Measurements from ENCODE around the gene C1orf53.
"Not testable (repeated sequence)": the region's sequence is repeated elsewhere in the genome, so short reads cannot be mapped to it uniquely, and the experiment has no call there.

The C1orf53 gene

DNA sequence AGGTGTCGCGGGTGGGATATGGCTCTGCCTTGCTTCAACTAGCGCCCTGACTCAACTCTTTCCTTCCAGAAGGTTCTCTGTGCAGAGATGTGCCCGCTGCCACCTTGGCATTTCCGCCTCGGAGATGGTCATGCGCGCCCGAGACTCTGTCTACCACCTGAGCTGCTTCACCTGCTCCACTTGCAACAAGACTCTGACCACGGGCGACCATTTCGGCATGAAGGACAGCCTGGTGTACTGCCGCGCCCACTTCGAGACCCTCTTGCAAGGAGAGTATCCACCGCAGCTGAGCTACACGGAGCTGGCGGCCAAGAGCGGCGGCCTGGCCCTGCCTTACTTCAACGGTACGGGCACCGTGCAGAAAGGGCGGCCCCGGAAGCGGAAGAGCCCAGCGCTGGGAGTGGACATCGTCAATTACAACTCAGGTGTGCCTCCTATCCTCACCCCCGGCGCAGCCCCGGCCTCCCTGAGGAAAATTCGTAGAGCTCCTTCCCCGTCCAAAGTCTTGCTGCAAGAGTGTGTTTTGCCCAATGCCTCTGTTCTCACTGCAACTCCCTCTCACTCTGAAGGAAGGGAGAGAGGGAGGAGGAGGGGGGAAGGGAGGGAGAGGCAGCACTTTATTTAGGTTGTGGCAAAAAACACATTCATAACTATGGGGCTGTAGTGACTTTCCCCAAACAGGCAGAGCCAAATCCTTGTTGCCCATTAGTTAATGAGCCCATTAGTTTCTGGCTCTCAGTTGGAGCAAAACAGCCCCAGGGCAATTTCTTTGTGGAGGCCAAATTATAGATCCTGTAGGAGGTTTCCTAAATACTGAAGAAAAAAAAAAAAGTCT is 19.0 kb downstream of the C1orf53 start:
- DNase-seq (ENCODE audit: low spot score): no peak

DNA sequence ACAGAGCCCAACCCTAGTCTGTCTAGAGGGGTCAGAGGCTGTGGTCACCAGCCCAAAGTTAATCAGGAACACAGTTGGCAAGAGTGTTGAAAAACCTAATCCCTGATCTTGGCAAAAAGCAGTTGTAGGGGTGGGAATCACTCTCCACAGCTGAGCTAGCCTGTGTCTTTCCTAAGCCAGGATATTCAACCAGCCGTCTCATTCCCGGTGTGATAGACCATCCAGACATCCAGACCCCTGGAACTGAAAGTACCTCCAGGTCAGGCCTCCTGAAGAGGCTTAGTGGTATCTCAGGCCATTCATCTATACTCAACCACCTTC is 19.6 kb downstream of the C1orf53 start:
- no peak for DNase-seq (ENCODE audit: low spot score)

DNA sequence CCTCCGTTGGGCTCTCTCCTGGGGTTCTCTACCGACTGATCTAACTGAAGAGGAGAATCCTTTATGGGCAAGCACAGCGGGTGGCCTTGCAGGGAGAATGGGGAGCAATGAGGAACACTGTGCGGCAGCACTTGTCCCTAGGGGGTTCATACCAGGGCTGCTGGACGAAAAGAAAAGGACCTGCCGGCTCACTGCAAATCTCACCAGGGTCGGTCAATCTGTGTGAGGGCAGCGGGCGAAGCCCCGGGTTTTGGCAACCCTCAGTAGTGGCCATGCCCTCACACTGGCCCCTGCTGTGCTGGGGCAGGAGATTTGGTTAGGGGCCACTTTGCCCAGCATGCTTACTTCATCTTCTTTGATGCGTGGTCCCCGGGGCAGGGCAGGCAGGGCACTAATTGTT is 20.6 kb downstream of the C1orf53 start:
- DNase-seq (ENCODE audit: low spot score): no peak

DNA sequence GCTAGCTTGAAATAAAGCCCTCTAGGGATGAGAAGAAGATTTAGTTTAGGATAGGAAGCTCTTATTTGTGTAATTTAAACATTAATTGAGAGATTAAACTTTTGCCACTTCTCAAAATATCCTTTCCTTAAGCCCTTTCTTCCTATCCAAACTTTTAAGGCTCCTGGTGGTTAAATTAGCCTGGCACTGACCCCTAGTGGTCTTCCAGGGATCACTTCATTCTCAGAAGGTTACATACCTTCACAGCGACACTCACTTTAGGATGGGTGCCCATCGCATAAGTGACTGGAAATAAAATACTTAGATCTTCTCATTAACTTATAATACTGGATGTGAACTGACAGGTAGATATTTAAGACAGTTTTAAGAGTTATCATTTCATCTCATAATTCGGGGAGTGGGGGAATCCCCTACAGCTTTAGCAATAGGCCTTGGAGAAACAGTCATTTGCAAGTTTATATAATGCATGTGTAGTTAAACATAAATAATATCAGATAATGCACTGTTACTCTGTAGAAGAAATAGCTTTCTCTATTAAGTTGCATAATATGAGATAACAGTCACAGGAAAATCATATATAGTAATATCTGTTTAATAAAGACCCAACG is 22.2 kb downstream of the C1orf53 start:
- DNase-seq (ENCODE audit: low spot score): no peak

DNA sequence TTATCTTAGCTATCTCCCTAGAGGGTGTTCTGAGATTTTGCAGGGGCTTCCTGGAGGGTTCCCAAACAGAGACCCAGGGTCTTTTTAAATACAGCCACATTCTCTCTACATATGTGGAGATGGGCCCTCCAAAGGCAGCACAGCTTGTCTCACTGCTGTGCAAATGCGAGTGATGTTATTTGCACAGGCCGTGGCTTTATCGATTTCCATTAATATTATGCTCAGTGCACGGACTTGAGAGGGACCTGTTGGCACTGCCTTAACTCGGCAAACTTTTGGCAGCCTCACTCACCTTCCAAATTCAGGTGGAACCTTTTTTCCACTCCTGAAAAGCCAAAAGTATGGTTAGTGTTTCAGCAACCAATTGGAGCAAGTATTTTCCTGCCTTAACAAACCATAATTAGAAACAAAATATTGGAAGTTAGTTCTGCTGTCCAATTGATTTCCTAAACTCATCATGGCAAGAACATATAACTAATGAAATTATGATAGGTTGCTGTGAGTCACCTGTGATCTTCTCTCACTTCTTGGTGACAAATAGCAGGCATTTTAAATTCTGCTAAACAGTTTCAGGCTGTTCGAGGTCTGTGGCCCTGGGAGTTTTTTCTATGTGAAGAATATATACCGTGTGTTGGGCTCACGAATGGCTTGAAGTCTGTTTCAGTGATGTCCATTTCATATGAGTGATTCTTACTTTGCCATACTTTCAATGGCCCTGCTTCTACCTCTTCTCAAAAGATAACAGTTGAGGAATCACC is 25.7 kb downstream of the C1orf53 start:
- no peak for DNase-seq (ENCODE audit: low spot score)

DNA sequence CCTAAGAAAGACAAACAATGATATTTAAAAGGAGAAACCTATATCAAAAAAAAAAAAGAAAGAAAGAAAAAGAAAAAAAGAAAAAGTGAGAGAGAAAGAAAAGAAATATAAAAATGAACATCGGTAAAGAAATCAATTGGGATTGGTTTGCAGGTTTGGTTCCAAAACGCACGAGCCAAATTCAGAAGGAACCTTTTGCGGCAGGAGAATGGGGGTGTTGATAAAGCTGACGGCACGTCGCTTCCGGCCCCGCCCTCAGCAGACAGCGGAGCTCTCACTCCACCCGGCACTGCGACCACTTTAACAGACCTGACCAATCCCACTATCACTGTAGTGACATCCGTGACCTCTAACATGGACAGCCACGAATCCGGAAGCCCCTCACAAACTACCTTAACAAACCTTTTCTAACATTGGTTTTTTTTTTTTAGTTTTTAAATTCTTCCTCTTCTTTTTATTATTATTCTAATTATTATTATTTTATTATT is 26.5 kb downstream of the C1orf53 start:
- no peak for DNase-seq (ENCODE audit: low spot score)

DNA sequence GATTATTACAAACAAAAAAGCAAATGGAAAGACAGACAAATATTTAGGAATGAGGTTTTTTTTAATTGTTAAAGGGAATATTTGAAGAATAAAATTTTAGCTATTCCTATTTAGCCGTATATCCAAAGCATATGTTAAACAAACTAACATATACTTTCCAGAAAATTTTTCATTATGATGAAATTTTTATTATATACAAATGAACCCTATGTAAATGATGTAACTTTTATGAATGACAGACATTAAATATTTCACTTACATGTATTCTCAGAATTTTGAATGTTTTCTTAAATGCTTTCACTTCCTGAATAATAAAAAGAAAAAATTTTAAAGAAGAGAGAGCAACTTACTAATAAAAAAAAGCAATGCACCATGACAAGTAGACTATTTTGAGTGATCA is 30.6 kb downstream of the C1orf53 start:
- DNase-seq (ENCODE audit: low spot score): no peak

DNA sequence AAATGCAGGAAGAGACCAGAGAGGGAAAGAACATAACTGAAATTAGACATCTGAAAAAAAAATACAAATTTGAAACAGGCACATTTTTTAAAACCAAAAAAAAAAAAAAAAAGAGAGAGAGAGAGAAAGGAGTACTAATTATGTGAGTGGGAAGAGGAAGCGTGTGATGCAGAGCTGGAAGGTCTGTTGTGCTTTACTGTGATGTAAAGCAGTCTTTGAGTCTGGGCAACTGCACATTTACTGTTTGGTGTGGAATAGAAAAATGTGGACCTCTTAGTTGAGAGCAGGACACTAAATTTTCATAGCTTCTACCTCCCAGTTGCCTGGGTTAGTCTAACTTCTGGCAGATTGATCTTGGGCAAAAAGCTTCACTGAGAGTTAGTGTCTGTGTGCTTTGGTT is 31.2 kb downstream of the C1orf53 start:
- DNase-seq (ENCODE audit: low spot score): no peak

DNA sequence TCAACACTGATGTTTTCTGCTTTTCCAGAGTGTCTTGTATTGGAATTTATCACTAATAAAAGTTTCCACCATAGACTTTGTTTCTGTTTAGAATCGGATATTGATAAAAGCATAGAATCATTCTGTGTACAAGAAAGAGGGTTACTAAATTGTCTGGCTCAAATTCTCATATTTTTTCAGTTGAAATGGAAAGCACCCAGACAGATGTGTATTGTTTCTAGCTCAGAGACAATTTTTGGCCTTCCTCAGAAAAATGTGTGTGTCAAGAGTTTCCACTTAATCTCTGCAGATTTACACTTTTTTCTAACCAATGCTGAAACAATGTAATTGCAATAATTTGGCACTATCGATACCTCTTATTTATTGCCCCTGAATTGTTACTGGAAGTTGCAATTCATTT is 35.0 kb downstream of the C1orf53 start:
- no peak for DNase-seq (ENCODE audit: low spot score)

DNA sequence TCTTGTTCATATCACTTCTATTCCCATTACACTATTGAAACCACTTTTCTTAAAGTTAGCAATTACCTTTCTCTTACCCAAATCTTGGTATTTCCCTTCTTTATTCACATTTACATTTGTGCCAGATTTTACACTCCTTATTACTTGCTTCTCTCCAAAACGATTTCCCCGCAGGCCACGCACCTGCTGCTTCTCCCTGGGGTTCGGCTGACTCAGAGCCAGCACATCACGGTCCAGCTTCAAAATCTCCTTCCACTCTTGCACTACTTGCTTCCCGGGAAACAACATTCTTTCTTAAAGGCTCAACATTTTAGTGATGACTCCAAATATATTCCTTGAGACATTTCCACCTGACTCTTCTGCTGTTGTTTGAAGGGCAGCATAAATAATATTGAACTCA is 35.5 kb downstream of the C1orf53 start:
- DNase-seq (ENCODE audit: low spot score): no peak

DNA sequence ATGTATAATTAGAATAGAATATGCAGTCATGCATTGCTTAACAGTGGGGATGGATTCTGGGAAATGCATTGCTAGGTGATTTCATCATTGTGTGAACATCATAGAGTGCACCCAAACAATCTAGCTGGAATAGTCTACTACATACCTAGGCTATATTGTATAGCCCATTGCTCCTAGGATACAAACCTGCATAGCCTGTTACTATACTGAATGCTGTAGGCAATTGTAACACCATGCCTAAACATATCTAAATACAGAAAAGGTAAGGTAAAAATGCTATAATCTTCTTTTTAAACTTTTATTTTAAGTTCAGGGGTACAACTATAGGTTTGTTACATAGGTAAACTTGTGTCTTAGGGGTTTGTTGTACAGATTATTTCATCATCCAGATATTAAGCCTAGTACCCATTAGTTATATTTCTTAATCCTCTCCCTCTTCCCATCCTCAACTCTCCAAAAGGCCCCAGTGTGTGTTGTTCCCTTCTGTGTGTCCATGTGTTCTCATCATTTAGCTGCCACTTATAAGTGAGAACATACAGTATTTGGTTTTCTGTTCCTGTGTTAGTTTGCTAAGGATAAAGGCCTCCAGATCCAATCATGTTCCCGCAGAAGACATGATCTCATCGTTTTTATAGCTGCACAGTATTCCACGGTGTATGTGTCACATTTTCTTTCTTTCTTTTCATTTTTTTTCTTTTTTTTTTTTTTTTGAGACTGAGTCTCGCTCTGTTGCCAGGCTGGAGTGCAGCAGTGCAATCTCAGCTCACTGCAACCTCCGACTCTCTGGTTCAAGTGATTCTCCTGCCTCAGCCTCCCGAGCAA is 36.9 kb downstream of the C1orf53 start:
- DNase-seq (ENCODE audit: low spot score): not testable (repeated sequence)

DNA sequence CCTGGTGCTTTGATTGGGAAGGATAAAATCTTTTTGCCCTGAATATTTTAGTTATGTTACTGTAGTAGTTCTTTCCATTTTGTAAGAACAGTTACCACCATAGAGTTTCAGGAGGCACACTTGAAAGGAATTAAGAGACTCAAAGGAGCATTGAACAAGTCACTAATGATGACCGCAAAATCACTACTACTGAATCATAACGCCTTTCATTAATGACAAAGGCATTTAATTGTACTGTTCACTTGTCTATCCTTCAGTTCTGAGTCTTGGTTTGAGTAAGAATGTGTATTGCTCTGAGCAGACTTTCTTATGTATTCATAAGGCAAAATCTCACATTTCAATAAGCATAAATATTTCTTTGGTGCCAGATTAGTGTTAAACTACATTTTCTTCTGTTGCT is 39.6 kb downstream of the C1orf53 start:
- no peak for DNase-seq (ENCODE audit: low spot score)

DNA sequence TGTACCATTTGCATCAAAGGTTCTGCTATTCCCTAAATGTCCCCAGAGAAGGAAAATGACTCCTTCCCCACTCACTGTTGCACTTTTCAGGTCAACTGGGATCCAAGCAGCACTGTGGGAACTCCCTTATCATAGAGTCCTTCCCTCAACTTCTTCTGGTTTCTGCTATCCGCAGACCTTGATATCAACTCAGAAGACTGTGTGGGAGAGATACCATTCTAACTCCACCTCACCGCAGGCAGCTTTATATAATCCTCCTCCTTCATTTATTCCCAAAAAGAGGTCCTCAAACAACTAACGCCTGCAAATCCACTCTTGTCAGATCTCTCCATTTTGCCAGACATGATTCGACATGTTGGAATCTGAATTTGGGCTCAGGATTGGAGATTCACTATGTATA is 42.1 kb downstream of the C1orf53 start:
- DNase-seq (ENCODE audit: low spot score): no peak

DNA sequence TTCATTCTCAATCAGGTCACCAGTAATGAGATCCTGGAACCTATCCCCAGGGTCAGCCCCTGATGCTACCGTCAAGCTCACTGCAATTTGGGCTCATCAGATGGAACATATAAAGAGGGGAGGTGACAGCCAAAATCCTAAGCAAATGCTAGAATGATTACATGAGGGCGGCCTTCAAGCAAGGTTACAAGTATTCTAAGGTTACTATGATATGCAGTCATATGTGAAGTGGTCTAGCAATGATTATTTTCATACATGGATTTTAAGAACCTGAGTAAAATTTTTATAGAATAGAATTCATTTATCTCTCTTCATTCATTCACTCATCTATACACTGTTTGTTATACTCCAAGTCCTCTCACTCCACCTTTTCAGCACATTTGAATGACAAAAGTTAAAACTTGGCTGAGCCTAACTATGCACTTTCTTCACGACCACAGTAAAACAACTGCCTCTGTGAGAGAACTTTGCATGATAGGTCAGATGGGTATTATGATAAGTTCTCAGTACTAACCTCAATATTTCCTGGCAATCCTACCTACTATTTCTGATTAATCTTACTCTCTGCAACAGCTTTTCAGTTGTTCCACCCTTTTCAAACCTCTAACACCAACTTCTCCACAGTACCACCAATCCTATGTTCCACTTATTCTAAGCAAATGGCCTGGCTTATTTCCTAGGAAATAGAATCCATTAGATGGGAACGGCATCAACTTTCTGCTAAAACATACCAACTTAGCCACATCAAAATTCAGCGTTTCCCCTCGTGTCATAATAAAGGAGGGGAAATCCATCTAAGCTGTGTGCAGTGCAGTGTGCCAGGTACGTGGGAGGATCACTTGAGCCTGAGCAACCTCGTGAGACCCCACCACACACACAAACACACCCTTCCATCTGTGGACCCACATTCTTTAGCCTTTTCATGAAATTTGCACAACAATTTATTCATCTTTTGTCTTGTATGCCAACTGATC is 46.8 kb downstream of the C1orf53 start:
- no peak for DNase-seq (ENCODE audit: low spot score)

DNA sequence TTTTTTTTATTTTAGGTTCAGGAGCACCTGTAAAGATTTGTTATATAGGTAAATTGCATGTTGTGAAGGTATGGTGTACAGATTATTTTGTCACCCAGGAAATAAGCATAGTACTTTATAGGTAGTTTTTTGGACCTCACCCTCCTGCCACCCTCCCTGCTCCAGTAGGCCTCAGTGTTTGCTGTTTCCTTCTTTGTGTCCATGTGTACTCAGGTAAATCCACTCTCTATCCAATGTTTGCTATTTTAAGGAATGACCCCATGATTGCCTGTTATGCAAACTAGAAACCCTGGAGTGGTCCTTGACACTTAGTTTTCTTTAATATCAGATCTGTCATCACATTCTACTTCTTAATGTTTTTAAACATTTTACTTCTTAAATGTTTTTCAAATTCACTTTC is 48.7 kb downstream of the C1orf53 start:
- DNase-seq (ENCODE audit: low spot score): no peak

DNA sequence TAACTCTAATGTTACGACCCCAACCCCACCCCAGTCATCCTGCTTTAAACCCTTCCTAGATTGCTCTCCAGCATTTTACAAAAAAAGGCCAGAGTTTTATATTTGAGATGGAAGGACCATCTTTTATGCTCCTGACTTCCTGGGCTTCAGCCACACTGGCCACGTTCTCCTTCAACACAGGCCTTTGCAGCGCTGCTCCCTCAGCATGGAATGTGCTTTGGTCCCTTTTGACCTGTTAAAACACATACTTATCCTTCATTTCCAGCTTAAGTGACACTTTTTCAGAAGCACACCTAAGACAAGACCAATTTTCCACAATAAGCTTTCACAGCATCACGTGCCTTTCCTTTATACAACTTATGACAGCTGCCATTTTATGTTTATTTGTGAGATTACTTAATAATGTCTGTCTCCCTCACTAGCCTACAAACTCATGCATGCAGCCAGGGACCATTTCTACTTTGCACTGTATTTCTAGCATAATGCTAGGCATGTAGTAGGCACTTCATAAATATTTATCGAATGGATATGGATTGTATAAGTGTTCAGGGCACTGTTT is 49.3 kb downstream of the C1orf53 start:
- no peak for DNase-seq (ENCODE audit: low spot score)

DNA sequence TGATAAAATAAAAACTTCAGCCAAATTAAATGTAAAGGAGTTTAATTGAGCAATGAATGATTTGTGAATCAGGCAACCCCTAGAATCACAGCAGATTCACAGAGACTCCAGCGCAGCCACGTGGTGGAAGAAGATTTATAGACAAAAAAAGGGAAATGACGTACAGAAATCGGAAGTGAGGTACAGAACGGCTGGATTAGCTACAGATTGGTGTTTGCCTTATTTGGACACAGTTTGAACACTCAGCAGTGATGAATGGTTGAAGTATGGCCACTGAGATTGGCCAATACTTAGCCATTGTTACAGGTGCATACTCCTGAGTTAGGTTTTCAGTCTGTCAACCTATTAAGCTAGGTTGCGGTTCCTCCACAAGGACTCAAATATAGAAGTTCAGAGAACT is 51.0 kb downstream of the C1orf53 start:
- DNase-seq (ENCODE audit: low spot score): not testable (repeated sequence)

DNA sequence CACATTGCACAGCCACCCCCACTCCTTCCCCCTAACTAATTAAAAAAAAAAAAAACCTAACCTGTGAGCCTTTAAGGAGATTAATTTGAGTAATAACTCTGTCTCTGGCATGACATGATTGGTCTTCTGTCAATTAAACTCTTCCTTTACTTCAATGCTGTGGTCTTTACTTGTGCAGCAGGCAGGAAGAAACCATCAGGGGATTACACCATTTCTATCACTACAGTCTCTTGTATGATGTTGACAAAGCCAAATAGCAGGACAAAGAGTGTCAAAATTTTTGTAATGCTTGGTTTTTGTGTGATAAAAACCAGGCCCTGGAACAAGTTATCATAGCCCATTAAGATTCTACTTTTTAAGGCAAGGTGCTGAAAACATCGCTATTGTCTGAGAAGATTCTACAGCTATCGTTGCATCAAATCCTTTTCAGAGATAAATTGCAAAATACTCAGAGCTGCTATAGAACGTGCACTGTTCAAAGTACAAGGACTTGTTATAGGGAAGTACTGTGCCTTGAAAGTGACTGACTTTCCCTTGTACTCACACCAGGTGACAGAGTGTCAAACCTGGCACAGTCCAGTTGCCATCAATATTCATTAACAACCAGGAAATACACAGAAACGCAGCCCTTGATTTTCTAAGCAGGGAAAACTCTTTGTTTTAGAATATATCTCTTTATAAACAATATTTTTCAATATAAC is 52.4 kb downstream of the C1orf53 start:
- no peak for DNase-seq (ENCODE audit: low spot score)

DNA sequence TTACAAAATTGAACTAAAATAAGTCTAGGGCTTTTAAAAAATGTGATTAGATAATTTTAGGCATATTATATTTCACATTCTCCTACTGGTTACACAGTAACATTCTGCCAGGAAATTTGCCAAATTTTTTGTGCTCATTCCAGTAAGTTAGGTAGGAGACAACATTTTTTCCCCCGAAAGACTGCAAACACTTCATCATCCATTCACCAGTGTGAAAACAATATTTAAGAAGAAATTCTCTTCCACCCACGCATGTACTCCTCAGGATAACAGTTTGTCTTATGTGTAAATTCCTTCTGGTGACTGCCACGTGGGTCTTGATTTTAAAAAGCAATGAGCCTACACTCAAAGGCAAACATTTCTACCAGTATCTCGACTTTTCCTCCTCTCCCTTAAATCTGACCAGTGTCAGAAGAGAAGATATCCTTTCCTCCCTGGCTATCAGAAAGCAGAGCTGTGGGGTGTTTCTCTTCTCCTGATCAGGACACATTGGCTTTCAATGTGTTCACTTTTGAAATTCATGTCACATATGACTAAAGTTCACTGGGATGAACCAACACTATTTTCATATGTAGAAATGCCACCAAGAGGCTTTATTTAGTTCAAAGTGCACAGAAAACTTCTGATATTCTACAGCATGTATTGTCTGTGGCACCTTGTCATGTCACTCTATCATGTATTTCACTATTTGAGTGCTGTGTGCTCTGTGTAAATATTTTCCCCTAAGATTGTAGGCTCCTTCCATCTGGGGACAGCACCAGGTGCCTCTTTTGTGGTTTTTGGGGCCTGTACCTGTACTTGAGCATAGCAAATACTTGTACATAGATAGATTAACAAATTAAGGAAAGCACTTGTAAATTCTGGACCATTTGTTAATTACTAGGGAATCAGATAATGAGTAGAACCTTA is 53.3 kb downstream of the C1orf53 start:
- no peak for DNase-seq (ENCODE audit: low spot score)

Data from left forelimb (tissue), 1 donor.